Subcutaneous abdominal adipose tissue (tissue), 5 donors: ENCODE measurements around the gene CCNY.
"Not testable (repeated sequence)": the region's sequence is repeated elsewhere in the genome, so short reads cannot be mapped to it uniquely, and the experiment has no call there.

Experiments
- H3K27ac ChIP-seq: one replicate; pipeline ENCODE4 v1.7.0; 2013; ENCODE audit warnings: low read depth, mild to moderate bottlenecking, inconsistent platforms, low read length, moderate library complexity
- H3K27me3 ChIP-seq, 5 donors: one replicate each; pipeline ENCODE4 v1.7.0; 2013; ENCODE audit warnings: low read length in 5 of 5, inconsistent platforms in 1 of 5; ENCODE audit not compliant: control insufficient read depth in 5 of 5, insufficient read depth in 4 of 5
- H3K36me3 ChIP-seq, 5 donors: one replicate each; pipeline ENCODE4 v1.7.0; 2013; ENCODE audit warnings: low read length in 5 of 5; ENCODE audit not compliant: control insufficient read depth in 5 of 5, insufficient read depth in 5 of 5
- H3K4me1 ChIP-seq, 5 donors: one replicate each; pipeline ENCODE4 v1.7.0; 2013; ENCODE audit warnings: low read length in 5 of 5, mild to moderate bottlenecking in 3 of 5, moderate library complexity in 1 of 5; ENCODE audit not compliant: control insufficient read depth in 5 of 5, insufficient read depth in 5 of 5
- H3K4me3 ChIP-seq, 5 donors: one replicate each; pipeline ENCODE4 v1.7.0; 2013; ENCODE audit warnings: low read length in 5 of 5, low read depth in 1 of 5
- H3K9ac ChIP-seq, 5 donors: one replicate each; pipeline ENCODE4 v1.7.0; 2013; ENCODE audit warnings: low read length in 5 of 5, mild to moderate bottlenecking in 4 of 5, moderate library complexity in 3 of 5
- H3K9me3 ChIP-seq, 5 donors: one replicate each; pipeline ENCODE4 v1.7.0; 2013; ENCODE audit warnings: low read length in 5 of 5; ENCODE audit not compliant: control insufficient read depth in 5 of 5
- donor health status: healthy.
- donor health status: healthy.
- donor health status: healthy.
- donor health status: healthy.
- donor health status: healthy.

The CCNY gene

GRCh38 chr10:35353395-35353794, 17.1 kb downstream of the CCNY start:
- Histone ChIP-seq H3K27ac (no peak overlapping the region), H3K4me3 (no peak overlapping the region), H3K4me1 (peaks cover 2 to 33% (median 31%) of the 10 kb centered on the region in 5 donors), H3K27me3 (no peaks in the 10 kb centered on the region), H3K9ac (no peak overlapping the region), H3K9me3 (no peaks in the 10 kb centered on the region), H3K36me3 (no peaks in the 10 kb centered on the region)

DNA sequence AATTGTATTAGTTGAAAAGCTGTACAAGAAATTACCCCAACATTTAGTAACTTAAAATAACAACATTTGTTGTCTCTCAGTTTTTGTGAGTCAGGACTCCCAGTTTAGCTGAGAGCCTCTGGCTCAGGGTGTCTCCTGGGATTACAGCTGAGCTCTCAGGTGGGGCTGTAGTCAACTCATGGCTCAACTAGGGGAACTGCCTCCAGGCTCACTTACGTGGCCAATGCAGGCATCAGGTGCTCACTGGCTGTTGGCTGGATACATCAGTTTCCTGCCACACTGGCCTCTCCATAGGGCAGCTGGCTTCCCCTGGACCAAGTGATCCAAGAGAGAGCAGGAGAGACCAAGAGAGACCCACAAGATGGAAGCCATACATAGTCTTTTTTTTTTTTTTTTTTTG, 17.5 kb downstream of the CCNY start:
- H3K4me1 ChIP-seq, result peaks cover 2 to 31% (median 27%) of the 10 kb centered on the region in 5 donors

DNA sequence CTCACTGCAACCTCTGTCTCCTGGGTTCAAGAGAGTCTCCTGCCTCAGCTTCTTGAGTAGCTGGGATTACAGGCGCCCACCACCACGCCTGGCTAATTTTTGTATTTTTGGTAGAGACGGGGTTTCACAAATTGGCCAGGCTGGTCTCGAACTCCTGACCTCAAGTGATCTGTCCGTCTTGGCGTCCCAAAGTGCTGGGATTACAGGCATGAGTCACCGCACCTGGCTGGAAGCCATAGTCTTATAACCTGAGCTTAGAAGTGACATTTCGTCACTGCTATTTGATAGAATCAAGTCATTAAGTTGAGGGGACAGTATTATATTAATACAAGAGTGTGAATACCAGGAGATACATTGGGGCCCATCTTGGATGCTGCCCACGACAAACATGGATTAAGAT, 17.9 kb downstream of the CCNY start:
- H3K27ac ChIP-seq, H3K9ac ChIP-seq, H3K36me3 ChIP-seq, H3K4me3 ChIP-seq, H3K27me3 ChIP-seq, H3K9me3 ChIP-seq: not testable (repeated sequence)
- peaks cover 0 to 27% (median 23%) of the 10 kb centered on the region in 5 donors for H3K4me1 ChIP-seq

More for the DNA sequence above, 17.5 kb downstream of the CCNY start:
- H3K4me3 ChIP-seq, result no peak overlapping the region
- no peaks in the 10 kb centered on the region for H3K36me3 ChIP-seq
- H3K27me3 ChIP-seq, result no peaks in the 10 kb centered on the region
- no peak overlapping the region for H3K27ac ChIP-seq
- H3K9ac ChIP-seq, result no peak overlapping the region
- H3K9me3 ChIP-seq, result no peaks in the 10 kb centered on the region

DNA sequence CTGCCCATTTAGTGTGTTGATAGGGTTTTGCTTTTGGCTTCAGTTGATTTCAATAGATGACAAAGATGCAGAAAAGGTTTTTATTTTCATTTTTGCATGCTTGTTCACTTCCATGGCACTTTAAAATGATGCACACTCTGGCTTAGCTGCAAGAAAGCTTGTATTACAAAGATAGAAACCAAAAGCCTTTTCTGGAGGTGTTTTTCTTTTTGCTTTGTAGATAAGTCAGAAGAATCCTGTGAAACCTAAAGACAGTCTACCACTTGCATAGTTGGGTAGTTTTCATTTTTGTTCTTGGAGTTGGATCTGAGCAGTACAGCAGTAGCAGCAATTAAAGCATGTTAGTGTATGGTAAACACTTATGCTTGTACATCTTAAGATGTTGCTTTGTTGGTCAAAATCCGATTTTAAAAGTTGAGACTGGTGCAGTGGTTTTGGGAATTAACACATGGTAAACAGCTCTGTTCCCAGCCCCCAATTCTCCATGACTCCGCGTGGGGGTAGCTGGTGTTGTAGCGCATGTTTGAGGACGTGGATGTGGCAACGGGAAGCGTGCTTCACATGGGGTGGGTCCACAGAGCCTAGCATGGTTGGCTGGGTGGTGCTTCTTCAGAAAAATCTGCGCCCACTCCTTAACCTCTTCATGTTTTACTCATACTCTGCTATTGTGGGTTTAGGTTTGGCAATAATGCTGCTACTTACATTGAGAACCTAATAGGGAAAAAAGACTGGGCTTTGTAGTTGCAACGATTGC, 19.8 kb downstream of the CCNY start:
- Histone ChIP-seq H3K27ac (no peak overlapping the region), H3K36me3 (no peaks in the 10 kb centered on the region), H3K4me3 (no peak overlapping the region), H3K9ac (no peak overlapping the region), H3K9me3 (no peaks in the 10 kb centered on the region), H3K4me1 (peaks cover 0 to 15% (median 9%) of the 10 kb centered on the region in 5 donors), H3K27me3 (no peaks in the 10 kb centered on the region)

DNA sequence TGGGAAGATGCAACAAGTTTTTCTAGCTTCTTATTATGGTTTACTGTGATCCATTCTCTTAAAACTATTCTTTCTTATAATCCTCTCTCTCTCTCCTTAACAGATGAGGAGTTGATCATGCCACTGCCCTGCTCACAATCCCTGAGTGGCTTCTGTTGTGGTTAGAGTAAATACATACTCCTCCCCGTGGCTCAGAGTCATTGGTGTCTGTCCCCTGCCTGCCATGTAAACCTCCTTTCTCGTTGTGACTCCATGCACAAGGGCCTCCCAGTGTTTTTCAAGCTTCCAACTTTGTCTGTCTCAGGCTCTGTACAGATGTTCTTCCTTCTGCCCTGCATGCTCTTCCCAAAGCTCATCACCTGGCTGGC, 20.4 kb downstream of the CCNY start:
- H3K27me3 ChIP-seq, result no peaks in the 10 kb centered on the region
- no peaks in the 10 kb centered on the region for H3K9me3 ChIP-seq
- H3K9ac ChIP-seq, result no peak overlapping the region
- no peaks in the 10 kb centered on the region for H3K36me3 ChIP-seq
- no peak overlapping the region for H3K4me3 ChIP-seq
- peaks cover 0 to 15% (median 9%) of the 10 kb centered on the region in 5 donors for H3K4me1 ChIP-seq
- no peak overlapping the region for H3K27ac ChIP-seq

DNA sequence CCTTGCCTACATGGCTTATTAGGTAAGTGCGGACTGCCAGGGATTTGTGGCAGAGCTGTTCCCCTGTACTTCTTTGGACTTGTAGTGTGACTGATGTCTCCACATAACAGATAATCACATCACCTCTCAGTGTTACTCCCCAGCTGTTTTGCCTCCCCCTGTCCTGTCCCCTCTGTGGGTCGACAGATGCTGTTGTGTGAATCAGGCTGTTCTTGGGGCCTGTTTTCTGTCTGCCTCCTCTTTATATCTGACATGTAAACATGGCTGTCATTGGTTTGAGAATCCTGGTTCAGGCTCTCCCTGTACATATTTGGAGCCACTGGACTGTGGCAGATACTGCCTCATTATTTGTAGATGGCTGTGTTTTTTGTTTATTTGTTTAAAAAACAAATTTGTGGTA, 22.7 kb downstream of the CCNY start:
- Histone ChIP-seq H3K27ac (no peak overlapping the region), H3K9ac (no peak overlapping the region)

DNA sequence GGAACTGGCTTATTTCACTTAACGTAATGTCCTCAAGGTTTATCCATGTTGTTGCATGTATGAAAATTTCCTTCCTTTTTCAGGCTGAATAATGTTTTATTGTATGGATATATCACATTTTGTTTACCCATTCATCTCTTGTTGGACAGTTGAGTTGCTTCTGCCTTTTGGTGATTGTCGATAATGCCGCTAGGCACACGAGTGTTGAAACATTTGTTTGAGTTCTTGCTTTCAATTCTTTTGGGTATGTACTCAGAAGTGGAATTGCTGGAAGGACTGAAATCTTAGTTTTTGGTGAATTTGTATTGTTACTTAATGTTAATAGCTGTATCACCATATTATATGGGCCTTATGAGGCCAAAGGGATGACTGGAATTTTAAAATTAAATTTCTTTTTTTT, 23.6 kb downstream of the CCNY start:
- Histone ChIP-seq H3K9ac (no peak overlapping the region), H3K4me1 (peaks cover 0 to 9% (median 6%) of the 10 kb centered on the region in 5 donors), H3K27ac (no peak overlapping the region), H3K9me3 (no peaks in the 10 kb centered on the region), H3K27me3 (no peaks in the 10 kb centered on the region), H3K4me3 (no peak overlapping the region), H3K36me3 (no peaks in the 10 kb centered on the region)

More for the DNA sequence above, 22.7 kb downstream of the CCNY start:
- Histone ChIP-seq H3K9me3 (no peaks in the 10 kb centered on the region), H3K4me1 (peaks cover 0 to 9% (median 7%) of the 10 kb centered on the region in 5 donors), H3K27me3 (no peaks in the 10 kb centered on the region), H3K36me3 (no peaks in the 10 kb centered on the region), H3K4me3 (no peak overlapping the region)

- H3K4me1 ChIP-seq, result peaks cover 0 to 12% (median 3%) of the 10 kb centered on the region in 5 donors
- H3K36me3 ChIP-seq, result no peaks in the 10 kb centered on the region
- no peak overlapping the region for H3K27ac ChIP-seq
- H3K4me3 ChIP-seq, result no peak overlapping the region
- H3K9me3 ChIP-seq, result no peaks in the 10 kb centered on the region
- H3K27me3 ChIP-seq, result no peaks in the 10 kb centered on the region
- H3K9ac ChIP-seq, result no peak overlapping the region
Measured at GRCh38 chr10:35362701-35363350, 26.5 kb downstream of the CCNY start.

- no peak overlapping the region for H3K27ac ChIP-seq
- no peaks in the 10 kb centered on the region for H3K9me3 ChIP-seq
Measured at GRCh38 chr10:35363587-35363986, 27.3 kb downstream of the CCNY start.

DNA sequence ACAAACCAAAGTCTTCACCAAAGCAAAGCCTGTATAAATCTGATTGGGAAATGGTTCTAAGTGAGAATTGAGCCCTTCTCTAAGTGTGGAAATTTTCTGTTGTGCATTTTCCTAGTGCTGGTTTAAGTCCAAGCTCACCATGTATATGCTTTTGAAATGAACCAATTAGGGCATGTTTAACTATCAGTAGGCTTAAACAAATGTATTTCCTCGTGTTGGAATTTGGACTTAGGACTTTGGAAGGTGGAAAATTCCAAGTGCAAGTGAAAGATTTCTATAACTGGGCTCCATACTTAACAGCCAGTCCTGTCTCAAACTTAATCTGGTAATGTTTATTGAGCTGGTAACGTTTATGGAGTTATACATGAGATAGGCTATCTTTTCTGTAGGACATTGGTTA, 28.5 kb downstream of the CCNY start:
- Histone ChIP-seq H3K4me1 (peaks cover 3 to 22% (median 18%) of the 10 kb centered on the region in 5 donors), H3K27ac (no peak overlapping the region), H3K36me3 (no peaks in the 10 kb centered on the region), H3K9me3 (no peaks in the 10 kb centered on the region), H3K27me3 (no peaks in the 10 kb centered on the region), H3K9ac (no peak overlapping the region), H3K4me3 (no peak overlapping the region)

More at GRCh38 chr10:35363587-35363986, 27.3 kb downstream of the CCNY start:
- no peak overlapping the region for H3K9ac ChIP-seq
- no peak overlapping the region for H3K4me3 ChIP-seq
- no peaks in the 10 kb centered on the region for H3K36me3 ChIP-seq
- peaks cover 0 to 11% (median 6%) of the 10 kb centered on the region in 5 donors for H3K4me1 ChIP-seq
- H3K27me3 ChIP-seq, result no peaks in the 10 kb centered on the region
